CD4-positive, alpha-beta memory T cell (primary cell): Measurements from ENCODE around the gene MUC5B. TPM values are rescaled to one million over a fixed set of nuclear protein-coding genes. Genes with fewer than 3 reads are reported as not detected.

Experiments used
- CTCF ChIA-PET: fragments of 350-600 bp; sonication (Branson Sonifier 250); formaldehyde crosslinking; loops from one replicate; lab custom pipeline; 2021; ENCODE audit warnings: inconsistent platforms; ENCODE audit not compliant: partially characterized antibody; lab: Charles Lee
- POLR2A ChIA-PET: fragments of 350-600 bp; sonication (Branson Sonifier 250); formaldehyde crosslinking; loops from one replicate; lab custom pipeline; 2021; ENCODE audit not compliant: partially characterized antibody; lab: Charles Lee
- DNase-seq, 5 donors: peaks; one replicate each; pipeline versions ENCODE4 v3.0.0 to v3.0.0-alpha.2; 2020 to 2022; ENCODE audit warnings: mixed read lengths in 1 of 5
- H3K27ac ChIP-seq: one replicate; pipeline ENCODE4 v1.7.0; 2013; ENCODE audit warnings: low read depth, low read length
- H3K27me3 ChIP-seq: 2 replicates; pipeline ENCODE4 v1.7.0; 2013; ENCODE audit warnings: mild to moderate bottlenecking, low read length, moderate library complexity; ENCODE audit not compliant: insufficient read depth
- H3K36me3 ChIP-seq: 2 replicates; pipeline ENCODE4 v1.7.0; 2013; ENCODE audit warnings: mild to moderate bottlenecking, low read length, moderate library complexity; ENCODE audit not compliant: insufficient read depth
- H3K4me1 ChIP-seq: 2 replicates; pipeline ENCODE4 v1.7.0; 2013; ENCODE audit warnings: mild to moderate bottlenecking, low read length, moderate library complexity; ENCODE audit not compliant: insufficient read depth
- H3K4me3 ChIP-seq, 2 donors: one replicate each; pipeline ENCODE4 v1.7.0; 2013; ENCODE audit warnings: low read length in 2 of 2, mild to moderate bottlenecking in 1 of 2
- H3K9me3 ChIP-seq, 2 donors: one replicate each; pipeline ENCODE4 v1.7.0; 2013; ENCODE audit warnings: low read length in 2 of 2, control low read depth in 1 of 2; ENCODE audit not compliant: control insufficient read depth in 1 of 2
- H3K27ac Mint-ChIP-seq, 7 donors: one replicate each; pipeline ENCODE4 v1.8.0; 2020 to 2021; ENCODE audit warnings: mixed read lengths in 7 of 7, mild to moderate bottlenecking in 6 of 7, inconsistent platforms in 3 of 7, moderate library complexity in 3 of 7
- H3K27me3 Mint-ChIP-seq, 2 donors: one replicate each; pipeline ENCODE4 v1.8.0; 2020 to 2021; ENCODE audit warnings: mixed read lengths in 2 of 2
- H3K36me3 Mint-ChIP-seq, 2 donors: one replicate each; pipeline ENCODE4 v1.8.0; 2020 to 2021; ENCODE audit warnings: mixed read lengths in 2 of 2, inconsistent platforms in 1 of 2, mild to moderate bottlenecking in 1 of 2
- H3K4me1 Mint-ChIP-seq, 4 donors: one replicate each; pipeline ENCODE4 v1.8.0; 2020 to 2021; ENCODE audit warnings: mixed read lengths in 4 of 4, mild to moderate bottlenecking in 1 of 4
- H3K4me3 Mint-ChIP-seq, 8 donors: one replicate each; pipeline ENCODE4 v1.8.0; 2020 to 2021; ENCODE audit warnings: mixed read lengths in 8 of 8, mild to moderate bottlenecking in 7 of 8, moderate library complexity in 6 of 8, inconsistent platforms in 3 of 8
- H3K9me3 Mint-ChIP-seq, 8 donors: one replicate each; pipeline ENCODE4 v1.8.0; 2020 to 2021; ENCODE audit warnings: mixed read lengths in 8 of 8, mild to moderate bottlenecking in 5 of 8, inconsistent platforms in 3 of 8, moderate library complexity in 1 of 8
- intact Hi-C: fragments of 100-400 bp; cut with micrococcal nuclease; formaldehyde crosslinking; loops from one replicate; pipeline ENCODE4 v1.15.1; 2023
- polyA plus RNA-seq, 2 donors: library from polyadenylated mRNA; unstranded; fragments of 300-500 nt; fragmentation: Illumina TruSeq; gene quantifications; one replicate each; pipeline ENCODE4 v1.2.3, GENCODE V29; 2021
- total RNA-seq, 2 experiments: library from RNA; stranded (reverse); gene quantifications; one replicate each; pipeline ENCODE4 v1.2.3, GENCODE V29; 2021

Gene MUC5B
- total and polyA plus RNA-seq, 4 experiments from 2014 or later = not detected

DNA sequence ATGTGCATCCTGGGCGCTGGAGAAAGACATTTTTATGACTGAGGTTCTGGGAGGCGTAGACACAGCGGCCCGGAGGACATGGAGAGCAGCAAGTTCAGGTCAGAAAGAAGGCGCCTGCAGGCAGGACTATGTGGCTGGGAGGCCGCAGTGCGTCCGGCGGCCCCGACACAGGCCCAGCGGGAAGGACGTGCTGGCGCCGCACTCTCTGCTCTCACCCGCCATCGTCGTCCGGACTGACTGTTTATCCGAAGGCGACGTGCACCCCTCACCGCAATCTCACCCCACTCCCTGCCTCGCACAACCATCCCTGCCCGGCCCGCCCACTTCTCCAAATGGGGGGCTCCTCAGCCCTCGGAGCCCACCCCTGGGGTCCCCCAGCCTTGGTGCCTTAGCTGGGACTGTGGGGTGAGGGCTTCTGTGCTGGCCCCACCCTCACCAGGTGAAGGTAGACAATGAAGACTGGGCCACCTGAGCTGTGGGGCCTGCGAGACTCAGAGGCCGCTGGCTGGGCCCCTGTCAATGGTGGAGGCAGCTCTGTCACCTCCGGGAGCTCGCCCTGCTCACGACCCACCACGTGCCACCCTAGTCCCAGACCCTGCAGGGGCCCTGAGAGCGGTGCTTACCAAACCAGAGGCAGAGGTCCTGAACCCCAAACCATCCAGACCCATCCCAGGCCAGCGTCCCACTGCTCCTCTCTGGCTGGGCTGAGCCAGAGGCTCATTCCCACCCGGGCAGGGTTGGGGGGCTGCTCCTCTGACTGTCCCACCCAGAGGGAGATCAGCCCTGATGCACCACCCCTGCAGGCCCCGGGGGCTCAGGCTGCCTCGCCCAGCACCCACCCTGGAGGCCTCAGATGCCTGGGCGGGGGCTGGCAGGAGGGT lies 16.2 kb upstream of the MUC5B start:
- POLR2A ChIA-PET = no interaction called here
- no peaks in the 10 kb centered on the region for H3K4me1 Mint-ChIP-seq
- intact Hi-C loops = no loop called here
- no peak overlapping the region for H3K4me3 ChIP-seq
- peaks cover 4 to 10% of the 10 kb centered on the region in 2 donors for H3K27me3 Mint-ChIP-seq
- H3K27me3 ChIP-seq = no peaks in the 10 kb centered on the region
- CTCF ChIA-PET = no interaction called here
- H3K36me3 ChIP-seq = no peaks in the 10 kb centered on the region
- H3K36me3 Mint-ChIP-seq = peaks cover 0 to 4% of the 10 kb centered on the region in 2 donors
- peaks cover 0 to 18% (median 14%) of the 10 kb centered on the region in 8 donors for H3K9me3 Mint-ChIP-seq
- H3K4me1 ChIP-seq = no peaks in the 10 kb centered on the region
- no peak for DNase-seq
- no peak overlapping the region for H3K27ac ChIP-seq
- H3K27ac Mint-ChIP-seq = no peak overlapping the region
- H3K4me3 Mint-ChIP-seq = no peak overlapping the region
- peaks cover 0 to 5% of the 10 kb centered on the region in 2 donors for H3K9me3 ChIP-seq

- Mint-ChIP-seq H3K27ac (no peak overlapping the region), H3K27me3 (peaks cover 6 to 11% of the 10 kb centered on the region in 2 donors), H3K4me3 (no peak overlapping the region), H3K4me1 (no peaks in the 10 kb centered on the region), H3K36me3 (peaks cover 0 to 5% of the 10 kb centered on the region in 2 donors), H3K9me3 (peaks cover 0 to 27% (median 23%) of the 10 kb centered on the region in 8 donors)
- Histone ChIP-seq H3K9me3 (peaks cover 0 to 9% of the 10 kb centered on the region in 2 donors), H3K4me1 (no peaks in the 10 kb centered on the region), H3K27ac (no peak overlapping the region), H3K36me3 (no peaks in the 10 kb centered on the region), H3K27me3 (no peaks in the 10 kb centered on the region), H3K4me3 (no peak overlapping the region)
- intact Hi-C loops = no loop called here
- CTCF ChIA-PET = no interaction called here
- DNase-seq = peak in 1 of 5 donors; percentile 8
- POLR2A ChIA-PET = no interaction called here
These were observed 15.3 kb upstream of the MUC5B start for GRCh38 chr11:1207401-1208143.

GRCh38 chr11:1208144-1208393 lies 14.8 kb upstream of the MUC5B start:
- DNase-seq = no peak
- H3K36me3 ChIP-seq = no peaks in the 10 kb centered on the region
- Mint-ChIP-seq H3K4me1 (no peaks in the 10 kb centered on the region), H3K27me3 (peaks cover 6 to 11% of the 10 kb centered on the region in 2 donors), H3K9me3 (peaks cover 0 to 32% (median 24%) of the 10 kb centered on the region in 8 donors), H3K4me3 (no peak overlapping the region), H3K36me3 (peaks cover 0 to 5% of the 10 kb centered on the region in 2 donors), H3K27ac (no peak overlapping the region)
- H3K9me3 ChIP-seq = peaks cover 0 to 9% of the 10 kb centered on the region in 2 donors
- ChIA-PET CTCF (no interaction called here), POLR2A (no interaction called here)
- no peak overlapping the region for H3K4me3 ChIP-seq
- no peak overlapping the region for H3K27ac ChIP-seq
- H3K4me1 ChIP-seq = no peaks in the 10 kb centered on the region
- intact Hi-C loops = no loop called here
- H3K27me3 ChIP-seq = no peaks in the 10 kb centered on the region

DNA sequence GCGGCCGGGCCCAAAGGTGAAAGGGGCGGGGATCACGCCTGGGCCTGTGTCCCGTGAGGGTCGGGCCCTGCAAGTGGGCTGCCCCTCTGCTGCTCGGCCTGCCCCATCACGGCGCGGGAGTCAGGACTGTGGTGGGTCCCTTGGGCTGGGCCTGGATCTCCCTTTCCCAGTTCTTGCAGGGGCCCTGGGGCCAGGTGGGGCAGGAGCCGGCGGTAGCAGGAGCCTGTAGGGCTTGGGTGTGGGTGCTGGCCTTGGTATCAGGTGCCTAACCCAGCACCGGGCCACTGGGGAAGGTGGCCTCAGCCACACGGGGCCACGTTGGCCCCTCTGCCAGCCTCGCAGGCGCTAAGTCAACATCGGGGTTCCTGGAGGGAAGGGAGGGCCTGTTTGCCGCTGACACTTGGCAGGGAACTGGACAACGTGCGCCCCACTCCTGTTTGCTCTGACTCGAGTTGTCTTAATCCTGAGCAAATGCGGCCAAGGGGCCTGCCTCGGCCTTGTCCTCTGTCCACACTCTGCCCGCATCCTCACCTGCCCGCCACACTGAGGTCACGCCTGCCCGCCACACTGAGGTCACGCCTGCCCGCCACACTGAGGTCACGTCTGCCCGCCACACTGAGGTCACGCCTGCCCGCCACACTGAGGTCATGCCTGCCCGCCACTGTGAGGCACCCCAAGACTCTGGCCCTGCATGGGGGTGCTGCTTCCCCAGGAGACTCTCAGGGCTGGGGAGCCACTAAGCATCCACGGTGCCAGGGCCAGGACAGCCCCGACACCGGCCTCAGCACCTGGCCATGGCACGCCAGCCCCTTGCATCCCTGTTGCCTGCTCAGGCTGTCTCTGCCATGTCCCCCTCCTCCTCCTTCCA lies 14.2 kb upstream of the MUC5B start:
- Mint-ChIP-seq H3K4me1 (no peaks in the 10 kb centered on the region), H3K27me3 (peaks cover 6 to 11% of the 10 kb centered on the region in 2 donors), H3K36me3 (peaks cover 0 to 5% of the 10 kb centered on the region in 2 donors), H3K4me3 (no peak overlapping the region), H3K27ac (no peak overlapping the region), H3K9me3 (peaks cover 0 to 38% (median 29%) of the 10 kb centered on the region in 8 donors)
- Histone ChIP-seq H3K36me3 (no peaks in the 10 kb centered on the region), H3K9me3 (peaks cover 0 to 9% of the 10 kb centered on the region in 2 donors), H3K27me3 (no peaks in the 10 kb centered on the region), H3K4me3 (no peak overlapping the region), H3K27ac (no peak overlapping the region), H3K4me1 (no peaks in the 10 kb centered on the region)
- DNase-seq = peak in 1 of 5 donors; percentile 22
- intact Hi-C loops = no loop called here
- ChIA-PET POLR2A (no interaction called here), CTCF (no interaction called here)

GRCh38 chr11:1209371-1210057 lies 13.4 kb upstream of the MUC5B start:
- H3K9me3 Mint-ChIP-seq = peaks cover 0 to 46% (median 34%) of the 10 kb centered on the region in 8 donors
- H3K27ac Mint-ChIP-seq = no peak overlapping the region
- H3K4me1 ChIP-seq = no peaks in the 10 kb centered on the region
- peaks cover 0 to 9% of the 10 kb centered on the region in 2 donors for H3K9me3 ChIP-seq
- peak in 1 of 5 donors; percentile 1 for DNase-seq
- no peaks in the 10 kb centered on the region for H3K27me3 ChIP-seq
- no peak overlapping the region for H3K27ac ChIP-seq
- POLR2A ChIA-PET = no interaction called here
- H3K36me3 ChIP-seq = no peaks in the 10 kb centered on the region
- H3K27me3 Mint-ChIP-seq = peaks cover 8 to 11% of the 10 kb centered on the region in 2 donors
- H3K4me1 Mint-ChIP-seq = no peaks in the 10 kb centered on the region
- no peak overlapping the region for H3K4me3 Mint-ChIP-seq
- peaks cover 0 to 5% of the 10 kb centered on the region in 2 donors for H3K36me3 Mint-ChIP-seq
- intact Hi-C loops = no loop called here
- no peak overlapping the region for H3K4me3 ChIP-seq
- CTCF ChIA-PET = no interaction called here

- no peak overlapping the region for H3K27ac ChIP-seq
- no peak overlapping the region for H3K4me3 Mint-ChIP-seq
- H3K27ac Mint-ChIP-seq = no peak overlapping the region
- no peaks in the 10 kb centered on the region for H3K4me1 Mint-ChIP-seq
- peaks cover 0 to 5% of the 10 kb centered on the region in 2 donors for H3K36me3 Mint-ChIP-seq
- ChIA-PET CTCF (no interaction called here), POLR2A (no interaction called here)
- H3K9me3 Mint-ChIP-seq = peaks cover 0 to 49% (median 35%) of the 10 kb centered on the region in 8 donors
- H3K27me3 ChIP-seq = no peaks in the 10 kb centered on the region
- peaks cover 8 to 11% of the 10 kb centered on the region in 2 donors for H3K27me3 Mint-ChIP-seq
- no peaks in the 10 kb centered on the region for H3K36me3 ChIP-seq
- peaks cover 0 to 9% of the 10 kb centered on the region in 2 donors for H3K9me3 ChIP-seq
- intact Hi-C loops = no loop called here
- no peak for DNase-seq
- no peaks in the 10 kb centered on the region for H3K4me1 ChIP-seq
- H3K4me3 ChIP-seq = no peak overlapping the region
These were observed 11.0 kb upstream of the MUC5B start for GRCh38 chr11:1211838-1212237.
